HCT116 (cell line): ENCODE data around the gene VANGL1. TPM values are rescaled to one million over a fixed set of nuclear protein-coding genes. Genes with fewer than 3 reads are reported as not detected.

Source experiments
- ATAC-seq: fragments of 200-7000 bp; cut with Tn5 transposase; 2 replicates; pipeline ENCODE4 v1.9.1; 2020; ENCODE audit warnings: mild to moderate bottlenecking, moderate library complexity
- BruUV-seq: library from RNA; stranded (reverse); fragments of 400-500 nt; replicated peaks from 2 replicates; lab custom pipeline; 2021; lab: Mats Ljungman, UMichigan
- CTCF ChIA-PET: fragments of 300-600 bp; sonication (Branson Sonifier 250); formaldehyde crosslinking; loops from one replicate; lab custom pipeline; 2021; ENCODE audit warnings: antibody characterized with exemption; lab: Charles Lee
- POLR2A ChIA-PET: fragments of 300-600, 350-600 bp; sonication (Branson Sonifier 250); formaldehyde crosslinking; loops from one replicate; lab custom pipeline; 2021; ENCODE audit warnings: antibody characterized with exemption; lab: Charles Lee
- RAD21 ChIA-PET, 2 experiments: fragments of 300-600 bp; sonication (Branson Sonifier 250); formaldehyde crosslinking; loops; one replicate each; lab custom pipeline; 2023; ENCODE audit warnings: low total read pairs in 2 of 2; ENCODE audit not compliant: uncharacterized antibody in 2 of 2, unreplicated experiment in 2 of 2, low non-redundant PET in 1 of 2; lab: Charles Lee
- DNase-seq: peaks from one replicate; pipeline ENCODE4 v3.0.0-alpha.2; 2010; ENCODE audit warnings: low read depth, low spot score
- H2AFZ ChIP-seq: fragments of 200-600 bp; shearing (Covaris generic), sonication (generic); 2 replicates; pipeline ENCODE4 v1.6.1; 2017; ENCODE audit warnings: low read depth, mixed run types, mixed read lengths, antibody characterized with exemption, low read length; ENCODE audit not compliant: poor library complexity, severe bottlenecking
- H3K27ac ChIP-seq: 2 replicates; pipeline ENCODE4 v1.5.1; 2012; ENCODE audit warnings: low read depth, low read length
- H3K27me3 ChIP-seq: fragments of 200-600 bp; sonication (generic); 2 replicates; pipeline ENCODE4 v1.6.1; 2016; ENCODE audit warnings: mixed run types, low read length, mixed read lengths; ENCODE audit not compliant: insufficient read depth
- H3K36me3 ChIP-seq, 2 experiments: fragments of 200-500 bp in 1 of 2; fragments of 200-600 bp in 1 of 2; sonication (Bioruptor generic) in 1 of 2; sonication (generic) in 1 of 2; 2 replicates each; pipeline versions ENCODE4 v1.5.1 to v1.6.1; 2014 to 2016; ENCODE audit warnings: low read length in 2 of 2, inconsistent platforms in 1 of 2, mixed read lengths in 1 of 2, mixed run types in 1 of 2; ENCODE audit not compliant: insufficient read depth in 2 of 2, control insufficient read depth in 1 of 2
- H3K4me1 ChIP-seq, 2 experiments: fragments of 200-600 bp in 1 of 2; sonication (generic) in 1 of 2; 2 replicates each; pipeline versions ENCODE4 v1.5.1 to v1.6.1; 2012 to 2017; ENCODE audit warnings: low read length in 2 of 2, inconsistent platforms in 1 of 2, mild to moderate bottlenecking in 1 of 2, mixed read lengths in 1 of 2, mixed run types in 1 of 2, moderate library complexity in 1 of 2; ENCODE audit not compliant: insufficient read depth in 2 of 2, control insufficient read depth in 1 of 2
- H3K4me2 ChIP-seq: fragments of 200-600 bp; sonication (generic); 2 replicates; pipeline ENCODE4 v1.6.1; 2017; ENCODE audit warnings: mixed run types, low read length, mixed read lengths
- H3K4me3 ChIP-seq, 2 experiments: fragments of 200-600 bp in 1 of 2; sonication (generic) in 1 of 2; replicated peaks in 1 of 2; 2 replicates each; pipeline ENCODE4 v1.5.1; 2011 to 2016; ENCODE audit warnings: low read length in 2 of 2, control low read depth in 1 of 2, low read depth in 1 of 2, mild to moderate bottlenecking in 1 of 2, mixed read lengths in 1 of 2, mixed run types in 1 of 2
- H3K79me2 ChIP-seq: fragments of 200-600 bp; sonication (generic); 2 replicates; pipeline ENCODE4 v1.6.1; 2017; ENCODE audit warnings: mild to moderate bottlenecking, mixed run types, low read length, moderate library complexity, mixed read lengths; ENCODE audit not compliant: insufficient read depth
- H3K9ac ChIP-seq: fragments of 200-600 bp; sonication (generic); 2 replicates; pipeline ENCODE4 v1.6.1; 2016; ENCODE audit warnings: low read length, mixed read lengths
- H3K9me2 ChIP-seq: fragments of 200-600 bp; sonication (generic), shearing (Covaris generic); 2 replicates; pipeline ENCODE4 v1.6.1; 2017; ENCODE audit warnings: mixed run types, mild to moderate bottlenecking, moderate library complexity; ENCODE audit not compliant: insufficient read depth
- H3K9me3 ChIP-seq, 2 experiments: fragments of 200-500 bp in 1 of 2; fragments of 200-600 bp in 1 of 2; sonication (Bioruptor generic) in 1 of 2; sonication (generic) in 1 of 2; 2 replicates each; pipeline ENCODE4 v1.6.1; 2014 to 2017; ENCODE audit warnings: low read length in 2 of 2, mixed read lengths in 2 of 2, inconsistent platforms in 1 of 2, low read depth in 1 of 2, mild to moderate bottlenecking in 1 of 2, mixed run types in 1 of 2, moderate library complexity in 1 of 2; ENCODE audit not compliant: control insufficient read depth in 1 of 2, insufficient read depth in 1 of 2
- H4K20me1 ChIP-seq: fragments of 200-600 bp; sonication (generic), shearing (Covaris generic); 2 replicates; pipeline ENCODE4 v1.6.1; 2017; ENCODE audit warnings: mixed run types, mild to moderate bottlenecking, moderate library complexity; ENCODE audit not compliant: insufficient read depth
- ATF3 ChIP-seq: IDR thresholded peaks from 2 replicates; pipeline ENCODE4 v1.6.1; 2012
- CEBPB ChIP-seq: IDR thresholded peaks from 2 replicates; pipeline ENCODE4 v1.6.1; 2012; ENCODE audit warnings: low read depth
- CTCF ChIP-seq, 3 experiments: fragments of 200-600 bp in 1 of 3; sonication (generic) in 1 of 3; IDR thresholded peaks in 2 of 3; conservative IDR thresholded peaks in 1 of 3; 2 replicates each; pipeline ENCODE4 v1.5.1; 2012 to 2017; ENCODE audit warnings: low read depth in 2 of 3, low read length in 2 of 3, antibody characterized with exemption in 1 of 3, borderline replicate concordance in 1 of 3, control low read depth in 1 of 3, mild to moderate bottlenecking in 1 of 3, mixed read lengths in 1 of 3, mixed run types in 1 of 3, moderate library complexity in 1 of 3; ENCODE audit not compliant: insufficient read depth in 1 of 3
- ELF1 ChIP-seq: IDR thresholded peaks from 2 replicates; pipeline ENCODE4 v1.6.1; 2012; ENCODE audit warnings: low read depth, borderline replicate concordance
- EZH2 ChIP-seq: fragments of 200-600 bp; sonication (generic); IDR thresholded peaks from 2 replicates; pipeline ENCODE4 v1.6.1; 2017; ENCODE audit warnings: antibody characterized with exemption, mixed run types
- EZH2phosphoT487 ChIP-seq: fragments of 200-600 bp; IDR thresholded peaks from 2 replicates; pipeline ENCODE4 v1.6.1; 2018; ENCODE audit warnings: antibody characterized with exemption, borderline replicate concordance
- JUND ChIP-seq: IDR thresholded peaks from 2 replicates; pipeline ENCODE4 v1.6.1; 2012
- RAD21 ChIP-seq: IDR thresholded peaks from 2 replicates; pipeline ENCODE4 v1.6.1; 2012; ENCODE audit warnings: low read depth, mild to moderate bottlenecking
- SIN3A ChIP-seq: IDR thresholded peaks from 2 replicates; pipeline ENCODE4 v1.6.1; 2012; ENCODE audit warnings: low read depth
- TCF7L2 ChIP-seq: IDR thresholded peaks from 2 replicates; pipeline ENCODE4 v1.7.0; 2011; ENCODE audit warnings: borderline replicate concordance, inconsistent platforms; ENCODE audit not compliant: insufficient read depth, insufficient read length; ENCODE audit errors: extremely low read depth
- YY1 ChIP-seq: IDR thresholded peaks from 2 replicates; pipeline ENCODE4 v1.6.1; 2011; ENCODE audit warnings: low read length, low read depth, moderate library complexity, mild to moderate bottlenecking; ENCODE audit not compliant: insufficient replicate concordance; ENCODE audit errors: extremely low read depth
- ZBTB33 ChIP-seq: IDR thresholded peaks from 2 replicates; pipeline ENCODE4 v1.6.1; 2011; ENCODE audit warnings: mild to moderate bottlenecking, low read length, moderate library complexity; ENCODE audit not compliant: insufficient replicate concordance; ENCODE audit errors: extremely low read depth
- intact Hi-C: fragments of 100-400 bp; cut with micrococcal nuclease; formaldehyde crosslinking; loops from 2 replicates; pipeline ENCODE4 v1.10.0; 2022
- total RNA-seq: library from RNA; stranded (reverse); gene quantifications from one replicate; pipeline ENCODE4 v1.2.1, GENCODE V29; 2021; ENCODE audit not compliant: unreplicated experiment

VANGL1 gene
- total RNA-seq, 1 experiment from 2014 or later, result 23.5 TPM

GRCh38 chr1:115651391-115651790 lies 9.6 kb downstream of the VANGL1 start:
- intact Hi-C loops, result no loop called here
- no peak for ATAC-seq
- no peak overlapping the region for H3K4me3 ChIP-seq
- RAD21 ChIA-PET, result no interaction called here
- no peak for TF ChIP-seq CTCF (IDR thresholded peaks at IDR 0.05 in 2 of 3, conservative IDR thresholded peaks at IDR 0.05 in 1 of 3; ENCODE audit: borderline replicate concordance in 1 of 3, insufficient read depth in 1 of 3, low read depth in 2 of 3, low read length in 2 of 3)
- no peak overlapping the region for H2AFZ ChIP-seq
- peaks cover 9 to 13% of the 10 kb centered on the region in 2 experiments; a peak in 3 of 4 replicates for H3K36me3 ChIP-seq
- peaks cover 13 to 14% of the 10 kb centered on the region in 2 experiments; a peak in 2 of 4 replicates for H3K4me1 ChIP-seq
- no TSS peak for BruUV-seq
- no peak for DNase-seq
- CTCF ChIA-PET, result no interaction called here
- no peak overlapping the region for H3K9ac ChIP-seq
- H3K9me3 ChIP-seq, result no peaks in the 10 kb centered on the region
- no peaks in the 10 kb centered on the region for H3K9me2 ChIP-seq
- no peak overlapping the region for H3K4me2 ChIP-seq
- no peaks in the 10 kb centered on the region for H4K20me1 ChIP-seq
- no peaks in the 10 kb centered on the region for H3K27me3 ChIP-seq
- peaks cover 78% of the 10 kb centered on the region for H3K79me2 ChIP-seq
- POLR2A ChIA-PET, result no interaction called here
- H3K27ac ChIP-seq, result no peak overlapping the region

- DNase-seq, result no peak
- RAD21 ChIA-PET, result no interaction called here
- H3K9me3 ChIP-seq, result no peaks in the 10 kb centered on the region
- no peak overlapping the region for H3K9ac ChIP-seq
- intact Hi-C loops, result no loop called here
- no peaks in the 10 kb centered on the region for H4K20me1 ChIP-seq
- no peak for ATAC-seq
- H3K9me2 ChIP-seq, result no peaks in the 10 kb centered on the region
- no peak overlapping the region for H3K4me3 ChIP-seq
- peaks cover 9 to 17% of the 10 kb centered on the region in 2 experiments; a peak in 3 of 4 replicates for H3K36me3 ChIP-seq
- H3K27me3 ChIP-seq, result no peaks in the 10 kb centered on the region
- CTCF ChIA-PET, result no interaction called here
- peaks cover 77% of the 10 kb centered on the region for H3K79me2 ChIP-seq
- H3K4me2 ChIP-seq, result no peak overlapping the region
- BruUV-seq, result no TSS peak
- H2AFZ ChIP-seq, result no peak overlapping the region
- H3K4me1 ChIP-seq, result peaks cover 6 to 7% of the 10 kb centered on the region in 2 experiments; a peak in 2 of 4 replicates
- H3K27ac ChIP-seq, result no peak overlapping the region
- POLR2A ChIA-PET, result no interaction called here
- TF ChIP-seq CEBPB (no peak), SIN3A (no peak), RAD21 (no peak), EZH2phosphoT487 (no peak), TCF7L2 (no peak), ATF3 (no peak), ZBTB33 (no peak), YY1 (no peak), EZH2 (no peak), CTCF (IDR thresholded peaks at IDR 0.05 in 2 of 3, conservative IDR thresholded peaks at IDR 0.05 in 1 of 3; ENCODE audit: borderline replicate concordance in 1 of 3, insufficient read depth in 1 of 3, low read depth in 2 of 3, low read length in 2 of 3) (no peak), ELF1 (no peak), JUND (no peak)
Observed at GRCh38 chr1:115652236-115652788, 10.5 kb downstream of the VANGL1 start.
